SK-N-SH (cell line): ENCODE measurements around the gene TNNC1.

Experiments used
- EZH2phosphoT487 ChIP-seq: fragments of 200-600 bp; sonication (generic); IDR thresholded peaks from 2 replicates; pipeline ENCODE4 v1.6.1; 2017; ENCODE audit warnings: low read depth, mixed run types, mild to moderate bottlenecking, antibody characterized with exemption, moderate library complexity, borderline replicate concordance
- FOSL2 ChIP-seq: IDR thresholded peaks from 2 replicates; pipeline ENCODE4 v1.4.0; 2012; ENCODE audit warnings: low read depth, mild to moderate bottlenecking, moderate library complexity, borderline replicate concordance
- GABPA ChIP-seq: IDR thresholded peaks from 2 replicates; pipeline ENCODE4 v1.4.0; 2012; ENCODE audit warnings: low read depth, mild to moderate bottlenecking
- MEF2A ChIP-seq: IDR thresholded peaks from 2 replicates; pipeline ENCODE4 v1.4.0; 2012; ENCODE audit warnings: low read depth, borderline replicate concordance
- TAF1 ChIP-seq: IDR thresholded peaks from 2 replicates; pipeline ENCODE4 v1.6.1; 2012; ENCODE audit warnings: low read depth, mild to moderate bottlenecking, low read length, moderate library complexity, borderline replicate concordance
- USF1 ChIP-seq: IDR thresholded peaks from 2 replicates; pipeline ENCODE4 v1.4.0; 2012; ENCODE audit warnings: low read depth, borderline replicate concordance
- TF ChIP-seq, protein P1 (sequence below): IDR thresholded peaks from 2 replicates; pipeline ENCODE4 v1.4.0; 2012; ENCODE audit warnings: low read depth
- TF ChIP-seq, protein P2 (sequence below): fragments of 200-600 bp; sonication (generic); IDR thresholded peaks from 2 replicates; pipeline ENCODE4 v1.6.1; 2017; ENCODE audit warnings: antibody characterized with exemption, mild to moderate bottlenecking, moderate library complexity

GRCh38 chr3:52469001-52469400 is 15.2 kb upstream of the TNNC1 start:
- TF ChIP-seq, protein P1, sequence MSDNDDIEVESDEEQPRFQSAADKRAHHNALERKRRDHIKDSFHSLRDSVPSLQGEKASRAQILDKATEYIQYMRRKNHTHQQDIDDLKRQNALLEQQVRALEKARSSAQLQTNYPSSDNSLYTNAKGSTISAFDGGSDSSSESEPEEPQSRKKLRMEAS: no peak
- TF ChIP-seq GABPA (no peak), FOSL2 (no peak), MEF2A (no peak), TAF1 (no peak), EZH2phosphoT487 (no peak), USF1 (no peak)
- TF ChIP-seq, protein P2, sequence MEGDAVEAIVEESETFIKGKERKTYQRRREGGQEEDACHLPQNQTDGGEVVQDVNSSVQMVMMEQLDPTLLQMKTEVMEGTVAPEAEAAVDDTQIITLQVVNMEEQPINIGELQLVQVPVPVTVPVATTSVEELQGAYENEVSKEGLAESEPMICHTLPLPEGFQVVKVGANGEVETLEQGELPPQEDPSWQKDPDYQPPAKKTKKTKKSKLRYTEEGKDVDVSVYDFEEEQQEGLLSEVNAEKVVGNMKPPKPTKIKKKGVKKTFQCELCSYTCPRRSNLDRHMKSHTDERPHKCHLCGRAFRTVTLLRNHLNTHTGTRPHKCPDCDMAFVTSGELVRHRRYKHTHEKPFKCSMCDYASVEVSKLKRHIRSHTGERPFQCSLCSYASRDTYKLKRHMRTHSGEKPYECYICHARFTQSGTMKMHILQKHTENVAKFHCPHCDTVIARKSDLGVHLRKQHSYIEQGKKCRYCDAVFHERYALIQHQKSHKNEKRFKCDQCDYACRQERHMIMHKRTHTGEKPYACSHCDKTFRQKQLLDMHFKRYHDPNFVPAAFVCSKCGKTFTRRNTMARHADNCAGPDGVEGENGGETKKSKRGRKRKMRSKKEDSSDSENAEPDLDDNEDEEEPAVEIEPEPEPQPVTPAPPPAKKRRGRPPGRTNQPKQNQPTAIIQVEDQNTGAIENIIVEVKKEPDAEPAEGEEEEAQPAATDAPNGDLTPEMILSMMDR: no peak
